ENCODE results near the gene PAIP2B.

DNA sequence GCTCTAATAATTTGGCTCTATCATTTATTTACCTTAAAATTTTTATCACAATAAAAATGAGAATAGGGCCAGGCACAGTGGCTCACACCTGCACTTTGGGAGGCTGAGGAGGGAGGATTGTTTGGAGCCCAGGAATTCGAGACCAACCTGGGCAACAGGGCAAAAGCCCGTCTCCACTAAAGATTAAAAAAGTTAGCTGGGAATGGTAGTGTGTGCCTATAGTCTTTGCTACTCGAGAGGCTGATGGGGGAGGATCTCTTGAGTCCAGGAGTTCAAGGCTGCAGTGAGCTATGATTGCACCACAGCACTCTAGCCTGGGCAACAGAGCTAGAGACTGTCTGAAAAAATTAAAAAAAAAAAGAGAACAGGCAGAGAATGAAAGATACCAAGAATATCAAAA lies 90.7 kb downstream of the PAIP2B start:
- TF ChIP-seq, protein P1, sequence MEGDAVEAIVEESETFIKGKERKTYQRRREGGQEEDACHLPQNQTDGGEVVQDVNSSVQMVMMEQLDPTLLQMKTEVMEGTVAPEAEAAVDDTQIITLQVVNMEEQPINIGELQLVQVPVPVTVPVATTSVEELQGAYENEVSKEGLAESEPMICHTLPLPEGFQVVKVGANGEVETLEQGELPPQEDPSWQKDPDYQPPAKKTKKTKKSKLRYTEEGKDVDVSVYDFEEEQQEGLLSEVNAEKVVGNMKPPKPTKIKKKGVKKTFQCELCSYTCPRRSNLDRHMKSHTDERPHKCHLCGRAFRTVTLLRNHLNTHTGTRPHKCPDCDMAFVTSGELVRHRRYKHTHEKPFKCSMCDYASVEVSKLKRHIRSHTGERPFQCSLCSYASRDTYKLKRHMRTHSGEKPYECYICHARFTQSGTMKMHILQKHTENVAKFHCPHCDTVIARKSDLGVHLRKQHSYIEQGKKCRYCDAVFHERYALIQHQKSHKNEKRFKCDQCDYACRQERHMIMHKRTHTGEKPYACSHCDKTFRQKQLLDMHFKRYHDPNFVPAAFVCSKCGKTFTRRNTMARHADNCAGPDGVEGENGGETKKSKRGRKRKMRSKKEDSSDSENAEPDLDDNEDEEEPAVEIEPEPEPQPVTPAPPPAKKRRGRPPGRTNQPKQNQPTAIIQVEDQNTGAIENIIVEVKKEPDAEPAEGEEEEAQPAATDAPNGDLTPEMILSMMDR (IDR thresholded peaks at IDR 0.05): no peak
- TF ChIP-seq FOSL2 (IDR thresholded peaks at IDR 0.05; ENCODE audit: borderline replicate concordance, low read depth): no peak
- TF ChIP-seq, protein P2, sequence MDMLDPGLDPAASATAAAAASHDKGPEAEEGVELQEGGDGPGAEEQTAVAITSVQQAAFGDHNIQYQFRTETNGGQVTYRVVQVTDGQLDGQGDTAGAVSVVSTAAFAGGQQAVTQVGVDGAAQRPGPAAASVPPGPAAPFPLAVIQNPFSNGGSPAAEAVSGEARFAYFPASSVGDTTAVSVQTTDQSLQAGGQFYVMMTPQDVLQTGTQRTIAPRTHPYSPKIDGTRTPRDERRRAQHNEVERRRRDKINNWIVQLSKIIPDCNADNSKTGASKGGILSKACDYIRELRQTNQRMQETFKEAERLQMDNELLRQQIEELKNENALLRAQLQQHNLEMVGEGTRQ (IDR thresholded peaks at IDR 0.05; ENCODE audit: borderline replicate concordance, low read depth, low read length): no peak
- TF ChIP-seq, protein P3, sequence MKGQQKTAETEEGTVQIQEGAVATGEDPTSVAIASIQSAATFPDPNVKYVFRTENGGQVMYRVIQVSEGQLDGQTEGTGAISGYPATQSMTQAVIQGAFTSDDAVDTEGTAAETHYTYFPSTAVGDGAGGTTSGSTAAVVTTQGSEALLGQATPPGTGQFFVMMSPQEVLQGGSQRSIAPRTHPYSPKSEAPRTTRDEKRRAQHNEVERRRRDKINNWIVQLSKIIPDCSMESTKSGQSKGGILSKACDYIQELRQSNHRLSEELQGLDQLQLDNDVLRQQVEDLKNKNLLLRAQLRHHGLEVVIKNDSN (IDR thresholded peaks at IDR 0.05; ENCODE audit: borderline replicate concordance, low read depth): no peak
